ENCODE measurements around the gene CAPN13.

CAPN13 gene

GRCh38 chr2:30729031-30729430 is 78.2 kb downstream of the CAPN13 start:
- no peak for FAIRE-seq

- FAIRE-seq = no peak
These were observed 84.1 kb downstream of the CAPN13 start for GRCh38 chr2:30722936-30723725.

- no peak for FAIRE-seq
These were observed 85.3 kb downstream of the CAPN13 start for GRCh38 chr2:30721668-30722647.

- FAIRE-seq = no peak
These were observed 86.0 kb downstream of the CAPN13 start for GRCh38 chr2:30721241-30721640.

- FAIRE-seq = no peak
These were observed 90.1 kb downstream of the CAPN13 start for GRCh38 chr2:30717081-30717650.

GRCh38 chr2:30716123-30716900 is 90.9 kb downstream of the CAPN13 start:
- no peak for FAIRE-seq

- FAIRE-seq = no peak
These were observed 92.2 kb downstream of the CAPN13 start for GRCh38 chr2:30714811-30715709.

GRCh38 chr2:30713698-30714097 is 93.5 kb downstream of the CAPN13 start:
- FAIRE-seq = no peak

- FAIRE-seq = no peak
These were observed 95.6 kb downstream of the CAPN13 start for GRCh38 chr2:30711646-30712085.

- FAIRE-seq = no peak
These were observed 96.8 kb downstream of the CAPN13 start for GRCh38 chr2:30710461-30710860.

- no peak for FAIRE-seq
These were observed 97.2 kb downstream of the CAPN13 start for GRCh38 chr2:30710016-30710415.

- FAIRE-seq = no peak
These were observed 97.7 kb downstream of the CAPN13 start for GRCh38 chr2:30709516-30709915.

- no peak for FAIRE-seq
These were observed 98.6 kb downstream of the CAPN13 start for GRCh38 chr2:30708491-30709290.

- no peak for FAIRE-seq
These were observed 99.8 kb downstream of the CAPN13 start for GRCh38 chr2:30707304-30707903.

- FAIRE-seq = no peak
These were observed 100.5 kb downstream of the CAPN13 start for GRCh38 chr2:30706534-30707303.

GRCh38 chr2:30705711-30706533 is 101.3 kb downstream of the CAPN13 start:
- FAIRE-seq = no peak

GRCh38 chr2:30705056-30705455 is 102.2 kb downstream of the CAPN13 start:
- no peak for FAIRE-seq

- no peak for FAIRE-seq
These were observed 102.8 kb downstream of the CAPN13 start for GRCh38 chr2:30704309-30705020.

Measured in islet of Langerhans (tissue), 1 donor.